Activated CD4-positive, alpha-beta T cell treated with anti-CD3 and anti-CD28 coated beads for 48 hours (primary cell): ENCODE results near the gene ADAMTS18.
"Not testable (repeated sequence)": the region's sequence is repeated elsewhere in the genome, so short reads cannot be mapped to it uniquely, and the experiment has no call there.

Experiments
- DNase-seq: peaks from one replicate; pipeline ENCODE4 v3.0.0-alpha.2; 2020

Gene ADAMTS18

DNA sequence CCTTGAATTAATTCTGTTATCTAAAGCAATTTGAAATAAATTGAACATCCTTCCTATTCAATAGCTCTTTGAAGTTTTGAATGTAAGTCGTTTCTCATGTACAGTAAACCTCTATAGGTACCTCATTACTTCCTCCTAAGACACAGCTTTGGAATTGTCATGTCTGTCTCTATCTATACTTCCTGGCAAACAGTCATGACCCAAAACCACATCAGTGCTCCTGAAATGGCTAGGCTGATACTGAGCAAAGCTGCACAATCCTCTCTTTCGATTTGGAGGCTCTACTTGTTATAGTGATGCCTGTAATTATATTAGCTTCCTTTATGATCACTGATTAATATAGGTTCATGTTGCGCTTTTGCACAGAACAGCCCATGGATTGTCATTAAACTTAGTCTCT lies 110.1 kb downstream of the ADAMTS18 start:
- DNase-seq = no peak

DNA sequence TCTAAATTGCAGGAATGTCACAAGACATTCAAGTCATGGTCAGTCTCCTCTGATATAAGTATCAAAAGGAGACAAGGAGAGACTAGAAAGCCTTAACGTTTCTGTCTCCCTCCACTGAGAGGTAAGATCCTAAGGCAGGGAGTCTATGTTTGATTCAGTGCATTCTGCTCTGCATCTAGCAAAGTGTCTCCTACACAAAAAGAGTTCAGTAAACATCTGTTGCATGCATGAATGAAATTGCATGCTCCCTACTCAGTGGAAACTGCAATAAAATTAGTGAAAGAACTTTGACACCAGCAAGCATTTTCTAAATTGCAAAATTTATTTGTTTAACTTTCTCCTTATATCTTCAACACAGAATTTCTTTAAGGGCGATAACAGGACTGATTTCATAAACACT lies 111.1 kb downstream of the ADAMTS18 start:
- no peak for DNase-seq

DNA sequence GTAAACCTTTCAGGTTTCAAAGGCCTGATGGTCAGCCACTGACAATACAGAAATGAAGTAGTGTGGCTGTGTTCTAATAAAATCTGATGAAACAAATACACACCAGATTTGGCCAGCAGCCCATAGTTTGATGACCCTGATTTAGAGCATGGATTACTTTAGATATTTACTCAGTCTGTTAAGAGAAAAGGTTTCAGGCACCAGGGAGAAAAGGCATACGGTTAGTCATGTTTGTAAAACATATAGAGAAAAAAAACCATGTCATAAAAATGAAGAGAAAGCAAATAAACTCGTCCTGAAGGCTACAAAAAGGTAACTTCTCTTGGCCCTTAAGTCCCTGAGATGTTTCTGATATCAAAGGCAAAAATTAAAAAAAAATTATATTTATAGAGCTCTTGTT lies 112.1 kb downstream of the ADAMTS18 start:
- no peak for DNase-seq

DNA sequence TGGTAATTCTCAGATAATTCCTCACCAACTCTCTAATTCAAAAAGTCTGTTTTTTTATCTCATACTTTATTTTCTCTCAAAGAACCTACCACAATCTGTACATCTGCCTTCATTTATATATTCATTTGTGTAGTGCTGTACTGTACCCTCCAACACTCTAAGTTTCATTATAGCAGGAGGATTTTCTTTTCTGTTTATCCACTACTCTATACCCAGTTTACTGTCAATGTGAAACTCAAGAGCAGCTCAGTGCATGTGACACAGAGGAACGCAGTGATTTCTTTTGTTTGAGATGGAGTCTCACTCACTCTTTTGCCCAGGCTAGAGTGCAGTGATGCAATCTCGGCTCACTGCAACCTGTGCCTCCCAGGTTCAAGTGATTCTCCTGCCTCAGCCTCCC lies 117.8 kb downstream of the ADAMTS18 start:
- no peak for DNase-seq

DNA sequence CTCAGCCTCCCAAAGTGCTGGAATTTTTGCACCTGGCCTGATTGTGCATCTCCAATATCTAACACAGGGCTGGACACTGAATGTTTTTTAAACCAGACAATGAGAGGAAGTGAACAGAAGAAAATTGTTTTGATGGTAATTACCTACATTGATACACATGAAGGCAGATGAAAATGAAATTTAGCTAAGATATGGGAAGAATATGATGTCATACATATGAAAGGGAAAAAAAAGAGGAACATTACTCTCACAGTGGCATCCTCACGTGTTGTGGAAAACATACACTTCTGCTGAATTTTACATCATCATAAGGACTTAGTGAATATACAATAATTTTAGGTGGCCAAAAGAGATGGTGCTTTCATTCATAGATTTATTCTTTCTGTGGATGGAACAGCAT lies 124.0 kb downstream of the ADAMTS18 start:
- no peak for DNase-seq

DNA sequence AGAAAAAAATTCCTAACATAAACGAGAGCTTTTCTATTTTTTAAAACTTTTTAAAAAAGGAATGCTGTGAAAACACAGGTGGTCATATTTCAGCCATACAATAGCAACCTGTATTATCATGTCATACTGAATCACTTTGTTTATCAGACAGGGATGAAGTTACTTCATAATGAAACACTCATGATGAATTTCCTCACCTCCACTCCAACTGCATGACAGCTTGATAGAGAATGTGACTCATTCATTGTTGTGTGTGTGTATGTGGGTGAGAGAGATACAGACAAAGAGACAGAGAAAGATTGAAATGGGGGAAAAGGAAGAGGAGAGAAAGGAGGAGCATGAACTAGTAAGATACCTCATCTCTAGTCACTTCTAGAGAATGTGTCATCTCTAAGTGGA lies 126.7 kb downstream of the ADAMTS18 start:
- no peak for DNase-seq

DNA sequence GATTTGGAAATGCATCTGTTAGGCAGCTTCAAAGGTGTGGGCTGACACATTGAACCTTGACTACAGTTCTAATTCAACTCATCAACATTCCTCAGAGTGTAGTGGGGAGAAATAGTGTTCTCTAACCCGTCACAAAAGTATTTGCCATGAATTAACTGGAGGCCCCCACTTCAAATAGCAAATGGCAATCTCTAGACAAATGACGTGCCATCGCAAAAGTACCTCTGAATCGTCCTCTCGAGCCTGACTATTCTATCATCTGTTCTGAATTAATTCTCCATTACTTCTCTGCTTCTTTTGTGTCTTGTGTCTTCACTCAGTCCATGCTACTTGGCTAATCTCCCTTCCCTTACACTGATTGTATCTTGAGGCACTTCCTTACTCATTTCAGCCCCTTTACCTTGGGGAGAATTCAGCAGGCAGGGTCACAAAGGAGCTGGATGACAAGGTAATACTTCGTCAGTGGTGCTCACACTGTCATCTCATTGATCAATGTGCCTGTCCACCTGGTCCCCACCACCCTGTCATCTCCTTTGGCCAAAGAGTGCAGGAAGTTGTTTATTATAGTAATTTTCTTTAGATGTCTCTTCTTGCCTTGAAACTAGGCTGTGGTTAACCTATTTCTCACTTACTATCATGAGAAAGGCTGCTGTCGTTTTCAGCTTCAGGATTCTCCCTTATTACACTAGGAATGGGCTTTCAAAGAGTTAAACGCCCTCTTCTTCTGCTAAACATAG lies 127.2 kb downstream of the ADAMTS18 start:
- peak; percentile 45 for DNase-seq

DNA sequence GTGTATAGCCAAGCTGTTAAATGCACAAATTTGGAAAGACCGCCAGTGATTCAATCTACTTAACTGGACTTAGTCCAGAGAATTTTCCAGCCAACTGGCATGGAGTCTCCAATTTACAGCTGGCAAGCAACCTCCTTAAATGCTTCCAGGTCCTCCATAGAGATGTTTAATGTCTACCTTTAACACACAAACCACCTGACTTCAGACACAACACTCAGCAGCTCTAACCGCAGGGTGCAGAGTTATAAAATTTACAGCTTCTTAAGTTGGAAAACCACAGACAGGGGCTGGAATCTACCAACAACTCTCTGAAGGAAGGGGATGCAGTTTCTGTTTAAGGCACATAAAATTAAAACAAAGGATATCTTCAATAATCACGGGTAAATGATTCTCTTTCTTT lies 128.8 kb downstream of the ADAMTS18 start:
- DNase-seq = no peak

DNA sequence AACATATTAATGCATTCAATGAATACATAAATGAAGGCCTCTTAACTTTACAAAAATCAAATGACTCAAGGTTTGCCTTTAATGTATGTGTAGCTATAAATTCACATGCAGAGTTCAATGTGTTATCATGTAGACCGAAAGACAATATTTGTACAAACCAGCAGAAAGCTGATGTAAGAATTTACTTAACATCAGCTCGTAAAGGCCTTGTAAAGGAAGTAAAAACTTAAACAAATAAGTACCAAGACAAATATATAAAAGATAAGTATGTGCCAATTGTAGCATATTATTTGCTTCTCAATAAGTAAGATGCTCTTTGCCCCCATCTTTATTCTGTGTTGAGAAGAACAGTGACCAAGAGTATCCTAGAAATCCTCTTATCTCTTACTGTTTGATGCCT lies 130.0 kb downstream of the ADAMTS18 start:
- DNase-seq = no peak

DNA sequence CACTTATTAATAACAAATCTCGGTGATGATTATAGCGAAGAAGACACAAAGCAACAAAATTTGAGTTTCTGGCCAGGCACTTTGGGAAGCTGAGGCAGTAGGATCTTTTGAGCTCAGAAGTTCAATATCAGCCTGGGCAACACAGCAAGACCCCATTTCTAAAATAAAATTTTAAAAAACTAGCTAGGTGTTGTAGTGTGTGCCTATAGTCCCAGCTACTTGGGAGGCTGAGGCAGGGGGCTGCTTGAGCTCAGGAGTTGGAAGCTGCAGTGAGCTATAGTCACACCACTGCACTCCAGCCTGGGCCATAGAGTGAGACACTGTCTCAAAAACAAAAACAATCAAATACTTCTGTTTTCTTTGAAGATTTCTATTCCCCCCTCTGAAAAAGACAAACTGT lies 130.7 kb downstream of the ADAMTS18 start:
- no peak for DNase-seq

DNA sequence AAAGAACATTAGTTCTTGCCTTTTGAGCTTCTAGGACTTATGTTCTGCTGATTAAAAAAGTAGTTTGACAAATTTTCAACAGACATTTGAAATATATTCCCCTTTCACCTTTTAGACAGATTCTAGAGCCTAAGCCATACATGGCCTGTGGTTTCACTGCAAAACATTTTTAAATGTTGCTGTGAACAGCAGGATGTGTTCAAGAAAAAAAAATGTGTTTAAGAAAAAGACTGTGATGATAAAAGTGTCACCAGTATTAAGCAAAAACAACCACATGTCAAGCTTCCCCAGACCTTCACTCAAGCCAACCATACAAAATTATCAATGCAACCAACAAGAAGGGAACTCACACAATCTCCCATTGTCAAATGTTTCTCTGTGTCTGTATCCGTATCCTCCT lies 132.2 kb downstream of the ADAMTS18 start:
- DNase-seq = no peak

DNA sequence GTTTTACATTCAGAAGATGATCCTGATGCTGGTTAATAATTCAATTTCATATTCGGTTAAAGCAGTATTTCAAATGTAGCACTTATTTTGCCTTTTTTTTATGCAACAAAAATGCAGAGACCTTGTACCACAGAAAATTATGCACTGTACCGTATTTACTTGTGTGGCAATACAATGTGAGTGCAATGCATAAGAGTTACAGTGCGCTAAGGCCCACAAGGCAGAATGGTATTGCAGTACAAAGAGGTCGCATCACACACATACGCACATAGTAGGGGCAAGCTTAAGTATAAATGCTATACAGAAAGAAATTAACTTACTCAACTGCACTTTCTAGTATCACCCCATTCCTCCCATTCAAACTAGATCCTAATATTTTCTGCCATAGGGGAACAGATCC lies 132.6 kb downstream of the ADAMTS18 start:
- no peak for DNase-seq

DNA sequence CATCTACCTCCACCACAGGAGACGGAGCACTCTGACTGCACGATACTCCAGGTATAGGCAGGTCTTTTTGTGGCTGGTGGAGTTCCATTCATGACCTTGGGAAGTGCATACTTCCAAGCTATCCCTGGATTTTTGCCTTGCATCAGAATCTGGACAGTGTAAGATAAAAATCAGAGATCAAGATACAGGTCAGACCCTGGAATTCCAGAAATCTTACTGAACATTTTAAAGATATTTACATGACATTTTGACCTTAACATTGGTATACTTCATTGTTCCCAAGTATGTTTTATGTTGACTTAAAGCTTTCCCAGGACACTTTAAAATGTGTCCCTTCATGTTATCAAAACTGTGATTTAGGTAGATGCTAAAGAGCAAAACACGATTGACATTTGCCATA lies 134.6 kb downstream of the ADAMTS18 start:
- DNase-seq = no peak

DNA sequence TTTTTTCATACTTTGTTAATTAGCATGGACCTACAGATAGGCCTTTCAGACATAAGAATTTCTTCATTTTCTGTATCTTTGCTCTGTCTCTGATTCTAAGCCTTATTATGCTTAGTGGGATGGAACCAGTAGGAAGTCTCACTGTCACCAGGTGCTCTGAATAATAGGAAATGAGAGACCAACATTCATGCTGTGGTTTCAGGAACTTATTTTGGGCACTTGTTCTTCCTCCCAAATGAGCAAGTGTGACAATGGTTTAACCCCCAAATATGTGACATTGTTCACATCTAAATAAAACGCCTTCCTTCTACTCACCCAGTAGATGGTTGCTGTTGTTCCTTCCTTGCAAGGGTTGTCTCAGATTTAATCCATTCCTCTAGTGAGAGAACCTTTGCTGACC lies 135.4 kb downstream of the ADAMTS18 start:
- DNase-seq = no peak

DNA sequence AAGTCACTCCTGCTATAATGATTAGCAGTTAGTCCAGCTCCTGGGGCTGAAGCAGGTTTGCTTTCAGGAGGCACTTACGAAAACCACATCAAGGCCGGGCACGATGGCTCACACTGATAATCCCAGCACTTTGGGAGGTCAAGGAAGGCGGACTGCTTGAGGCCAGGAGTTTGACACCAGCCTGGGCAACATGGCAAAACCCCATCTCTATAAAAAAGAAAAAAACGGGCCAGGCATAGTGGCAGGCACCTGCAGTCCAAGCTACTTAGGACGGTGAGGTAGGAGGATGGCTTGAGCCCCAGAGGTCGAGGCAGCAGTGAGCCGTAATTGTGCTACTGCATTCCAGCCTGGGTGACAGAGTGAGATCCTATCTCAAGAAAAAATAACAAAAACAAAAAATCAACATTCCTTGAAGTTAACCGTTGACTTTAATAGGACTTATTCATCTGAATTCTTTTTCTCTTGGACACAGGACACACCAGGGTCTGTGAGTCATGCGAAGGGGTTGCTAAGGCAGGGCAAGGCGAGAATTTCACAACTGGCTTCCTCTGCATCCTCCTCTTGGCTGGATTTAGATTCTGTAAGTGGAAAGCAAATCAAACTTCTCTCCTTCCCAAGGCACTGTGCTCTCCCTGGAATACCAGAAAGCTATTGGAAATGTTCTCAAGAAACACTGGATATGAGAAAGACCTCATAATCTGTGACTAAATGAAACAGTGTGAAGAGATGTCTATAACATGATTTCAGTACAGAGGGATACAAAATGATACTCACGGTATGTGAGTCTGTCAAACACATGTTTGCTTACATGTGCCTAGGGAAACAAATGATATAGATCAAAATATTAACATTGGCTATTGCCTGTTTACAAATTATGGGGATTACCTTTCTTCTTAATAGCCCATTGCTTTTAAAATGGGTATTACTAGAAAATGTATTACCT lies 136.1 kb downstream of the ADAMTS18 start:
- no peak for DNase-seq

DNA sequence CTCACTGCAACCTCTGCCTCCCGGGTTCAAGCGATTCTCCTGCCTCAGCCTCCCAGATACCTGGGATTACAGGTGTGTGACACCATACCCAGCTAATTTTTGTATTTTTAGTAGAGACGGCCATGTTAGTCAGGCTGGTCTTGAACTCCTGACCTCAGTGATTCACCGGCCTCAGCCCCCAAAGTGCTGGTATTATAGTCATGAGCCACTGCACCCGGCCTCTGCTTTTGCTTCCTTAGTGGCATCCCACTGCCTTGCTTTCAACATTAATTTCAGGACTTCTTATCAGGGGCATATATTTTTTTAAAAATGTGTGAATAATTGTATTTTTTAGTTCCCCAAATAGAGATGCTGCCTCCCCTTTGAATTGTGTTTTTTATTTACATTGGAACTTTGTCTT lies 136.8 kb downstream of the ADAMTS18 start:
- DNase-seq = no peak

DNA sequence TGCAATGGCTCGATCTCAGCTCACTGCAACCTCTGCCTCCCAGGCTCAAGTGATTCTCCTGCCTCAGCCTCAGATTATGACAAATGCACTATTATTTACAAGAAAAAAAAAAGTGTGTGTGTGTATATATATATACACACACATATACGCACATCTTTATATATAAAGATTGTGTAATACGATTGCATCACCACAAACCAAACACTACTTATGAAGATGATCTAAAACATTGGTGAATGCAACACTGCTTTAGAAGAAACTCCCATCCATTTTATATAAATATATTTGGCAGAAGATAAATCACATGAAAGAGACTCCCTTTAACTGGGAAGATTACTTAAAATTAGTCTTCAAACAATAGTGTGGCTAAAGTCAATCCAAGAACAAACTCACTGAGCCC lies 138.9 kb downstream of the ADAMTS18 start:
- no peak for DNase-seq

DNA sequence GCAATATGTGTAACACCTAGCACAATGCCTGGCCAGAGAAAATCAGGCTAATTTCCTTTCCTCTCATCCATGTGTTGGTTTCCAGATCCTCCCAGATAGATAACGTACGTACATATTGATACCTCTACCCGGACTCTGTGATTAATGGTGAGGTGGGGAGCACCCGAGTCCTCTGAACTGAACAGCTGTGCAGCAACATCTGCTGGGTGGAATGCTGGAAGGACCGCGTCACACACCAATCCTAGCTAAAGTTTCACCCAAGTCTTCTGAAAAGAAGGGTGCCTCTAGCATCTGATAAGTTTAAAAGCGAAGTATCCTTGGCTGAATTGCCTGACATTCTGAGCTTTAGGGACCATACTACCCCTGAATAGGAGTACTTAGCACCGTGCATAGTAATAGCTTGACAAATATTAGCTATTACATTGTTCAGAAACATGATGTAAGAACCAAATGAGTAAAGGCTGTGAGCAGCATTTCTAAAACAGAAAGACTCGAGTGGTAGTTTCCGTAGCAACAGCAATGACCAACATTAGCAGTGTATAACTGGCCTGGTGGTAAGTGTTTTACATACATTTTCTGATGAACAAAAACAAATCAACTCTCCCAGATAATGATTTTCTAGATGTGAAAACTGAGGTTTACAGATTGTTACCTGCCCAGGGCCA lies 144.3 kb downstream of the ADAMTS18 start:
- no peak for DNase-seq

DNA sequence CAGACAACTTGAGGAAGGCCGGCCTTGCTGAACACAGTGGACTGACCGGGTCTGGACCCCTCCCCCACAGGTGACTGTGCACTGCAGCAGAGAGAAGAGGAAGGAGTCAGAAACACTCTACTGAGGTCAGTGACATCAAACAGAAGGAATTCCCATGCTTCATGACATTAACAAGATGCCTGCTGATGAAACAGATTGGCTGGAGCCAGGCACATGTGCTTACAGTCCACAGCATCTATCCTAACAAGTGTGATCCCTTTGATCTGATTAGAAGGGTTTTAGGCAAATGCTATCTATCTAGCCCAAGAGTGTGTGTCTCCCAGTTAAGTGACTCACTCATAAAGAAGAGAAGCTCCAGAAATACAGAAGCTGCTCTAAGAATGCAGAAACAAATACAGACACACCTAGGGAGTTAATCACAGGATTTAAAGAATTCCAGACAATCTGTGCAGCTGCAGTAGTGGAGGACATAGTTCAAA lies 145.5 kb downstream of the ADAMTS18 start:
- no peak for DNase-seq

DNA sequence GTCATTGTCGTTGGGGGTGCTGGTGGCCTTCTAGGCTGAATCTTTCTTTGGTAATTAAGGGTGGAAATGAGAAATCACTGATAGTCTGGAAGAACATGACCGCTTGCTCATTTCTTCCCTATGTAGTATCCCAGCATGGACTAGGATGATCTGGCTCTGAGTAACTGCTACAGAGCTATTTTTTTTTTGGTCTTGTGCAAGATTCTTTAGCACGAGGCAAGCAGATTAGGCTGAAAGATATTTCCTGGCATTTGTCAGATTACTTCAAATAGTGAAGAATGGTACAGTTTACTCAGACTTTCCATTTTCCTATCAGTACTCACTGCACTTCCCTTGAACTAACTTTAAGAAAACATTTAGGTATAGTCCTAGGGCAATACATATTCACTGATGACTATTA lies 146.6 kb downstream of the ADAMTS18 start:
- DNase-seq = no peak

DNA sequence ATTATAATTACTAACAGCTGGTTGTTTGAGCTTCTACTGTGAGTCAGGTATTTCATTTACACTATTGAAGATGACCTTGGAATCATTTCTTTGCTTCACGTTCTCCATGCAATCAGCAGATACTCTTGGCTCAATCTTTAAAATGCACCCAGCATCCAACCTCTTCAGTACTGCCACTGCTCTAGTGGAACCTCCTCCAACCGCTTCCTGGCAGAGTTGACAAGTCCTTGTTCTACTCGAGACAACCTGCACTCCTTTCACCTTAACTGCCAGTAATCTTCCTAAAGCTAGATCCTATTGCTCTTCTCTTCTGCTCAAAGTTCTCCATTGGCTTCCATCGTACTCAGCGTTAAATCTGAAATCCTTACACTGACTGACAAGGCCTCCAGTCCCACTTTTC lies 149.2 kb downstream of the ADAMTS18 start:
- DNase-seq = no peak

DNA sequence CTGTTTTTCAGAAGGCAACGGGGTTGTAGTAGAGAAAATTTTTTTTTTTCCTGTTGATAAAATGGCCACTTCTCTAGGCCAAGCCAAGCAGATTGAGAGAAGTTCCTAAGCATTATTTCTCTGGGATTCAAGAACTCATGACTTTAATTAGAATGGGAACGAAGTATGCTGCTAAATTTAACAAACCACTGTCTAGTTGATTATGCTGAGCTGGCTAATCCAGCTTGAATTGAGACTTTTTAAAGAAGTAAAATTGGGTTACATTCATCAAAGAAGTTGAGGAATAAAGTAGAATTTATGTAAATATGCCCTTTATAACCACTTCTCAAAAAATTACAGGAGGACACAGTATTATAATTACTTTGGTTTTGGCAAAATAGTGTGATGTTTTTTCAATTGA lies 152.5 kb downstream of the ADAMTS18 start:
- DNase-seq = no peak

DNA sequence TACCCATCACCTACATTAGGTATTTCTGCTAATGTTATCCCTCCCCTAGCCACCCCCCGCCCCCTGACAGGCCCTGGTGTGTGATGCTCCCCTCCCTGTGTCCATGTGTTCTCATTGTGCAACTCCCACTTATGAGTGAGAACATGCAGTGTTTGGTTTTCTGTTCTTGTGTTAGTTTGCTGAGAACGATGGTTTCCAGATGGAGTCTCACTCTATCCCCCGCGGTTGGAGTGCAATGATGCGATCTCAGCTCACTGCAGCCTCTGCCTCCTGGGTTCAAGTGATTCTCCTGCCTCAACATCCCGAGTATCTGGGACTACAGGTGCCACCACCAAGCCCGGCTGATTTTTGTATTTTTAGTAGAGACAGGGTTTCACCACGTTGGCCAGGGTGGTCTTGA lies 155.5 kb downstream of the ADAMTS18 start:
- DNase-seq = not testable (repeated sequence)

DNA sequence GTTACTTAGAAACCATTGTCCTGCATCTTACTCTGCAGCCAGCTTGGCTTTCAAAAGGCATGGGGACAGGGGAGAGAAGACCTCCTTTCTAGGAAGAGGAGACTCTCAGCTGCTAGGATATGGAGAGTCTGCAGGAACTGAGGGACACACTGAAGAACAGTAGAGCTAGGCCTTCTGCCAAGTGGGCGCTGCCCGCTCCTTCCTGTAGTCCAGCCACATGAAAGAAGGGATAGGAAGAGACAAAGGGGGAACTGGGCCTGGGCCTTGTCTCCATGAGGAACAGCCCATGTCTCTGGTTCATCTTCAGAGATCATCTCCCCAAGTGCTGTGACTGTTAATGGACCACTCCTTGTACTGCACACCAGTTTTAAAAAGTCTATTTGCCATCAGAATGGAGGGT lies 157.3 kb downstream of the ADAMTS18 start:
- DNase-seq = no peak
